ENCODE results near the gene ABHD15.

ABHD15 gene

DNA sequence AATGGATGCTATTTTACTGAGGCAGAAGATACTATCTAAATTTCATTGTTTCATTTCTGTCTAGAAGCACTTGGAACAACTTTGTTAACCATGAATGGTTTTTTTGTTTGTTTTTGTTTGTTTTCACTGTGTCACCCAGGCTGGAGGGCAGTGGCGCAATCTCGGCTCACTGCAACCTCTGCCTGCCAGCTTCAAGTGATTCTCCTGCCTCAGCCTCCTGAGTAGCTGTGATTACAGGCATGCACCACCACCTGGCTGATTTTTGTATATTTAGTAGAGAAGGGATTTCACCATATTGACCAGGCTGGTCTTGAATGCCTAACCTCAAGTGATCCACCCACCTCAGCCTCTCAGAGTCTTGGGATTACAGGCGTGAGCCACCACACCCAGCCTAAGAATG is 40.5 kb downstream of the ABHD15 start:
- no peak for DNase-seq (ENCODE audit: low read depth in 1 of 2, low spot score in 1 of 2)

DNA sequence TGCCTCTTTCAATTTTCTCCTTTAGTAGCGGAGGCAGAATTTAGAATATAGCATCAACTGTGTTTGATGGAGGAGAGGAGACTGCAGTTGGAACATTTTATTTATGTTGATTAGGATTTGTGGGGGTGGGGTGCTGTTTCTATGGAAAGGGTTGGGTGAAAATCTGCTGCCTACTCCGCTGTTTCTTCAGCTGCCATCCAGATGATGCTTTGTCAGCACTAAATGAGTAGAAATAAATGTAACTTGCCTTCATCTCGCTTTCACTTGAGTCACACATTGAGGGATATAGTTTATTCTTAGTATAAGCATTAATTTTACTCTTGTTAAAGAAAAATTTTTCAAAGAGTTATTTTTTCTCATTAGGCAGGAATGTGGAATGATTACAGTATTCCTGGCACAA is 42.1 kb downstream of the ABHD15 start:
- no peak for DNase-seq (ENCODE audit: low read depth in 1 of 2, low spot score in 1 of 2)

DNA sequence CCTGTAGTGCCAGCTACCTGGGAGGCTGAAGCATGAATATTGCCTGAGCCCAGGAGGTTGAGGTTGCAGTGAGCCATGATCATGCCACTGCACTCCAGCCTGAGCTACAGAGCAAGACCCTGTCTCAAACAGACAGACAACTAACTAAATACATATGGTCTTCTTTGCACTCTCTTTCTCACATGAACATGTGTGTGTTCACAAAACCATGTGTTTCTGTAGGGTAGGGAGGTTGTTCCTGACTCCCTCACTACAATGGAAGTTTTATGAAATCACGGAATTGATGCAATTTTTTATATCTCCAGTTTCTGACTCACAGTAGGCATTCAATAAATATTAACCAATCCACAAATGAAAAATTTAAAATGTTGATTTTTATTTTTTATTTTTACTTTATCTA is 48.5 kb downstream of the ABHD15 start:
- no peak for DNase-seq (ENCODE audit: low read depth in 1 of 2, low spot score in 1 of 2)

DNA sequence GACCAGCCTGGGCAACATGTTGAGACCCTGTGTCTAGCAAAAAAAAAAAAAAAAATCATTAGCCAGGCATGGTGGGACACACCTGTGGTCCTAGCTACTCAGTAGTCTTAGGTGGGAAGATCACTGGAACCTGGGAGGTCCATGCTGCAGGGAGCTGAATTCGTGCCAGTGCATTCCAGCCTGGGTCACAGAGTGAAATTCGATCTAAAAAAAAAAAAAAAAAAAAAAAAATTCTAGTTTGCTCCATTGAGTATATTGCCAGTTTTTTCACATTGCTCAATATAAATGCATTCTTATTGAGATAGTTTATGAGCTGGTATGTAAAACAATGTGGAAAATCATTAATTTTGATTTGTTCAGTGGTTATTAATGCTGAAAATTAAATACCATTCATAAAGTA is 52.0 kb downstream of the ABHD15 start:
- no peak for DNase-seq (ENCODE audit: low read depth in 1 of 2, low spot score in 1 of 2)

DNA sequence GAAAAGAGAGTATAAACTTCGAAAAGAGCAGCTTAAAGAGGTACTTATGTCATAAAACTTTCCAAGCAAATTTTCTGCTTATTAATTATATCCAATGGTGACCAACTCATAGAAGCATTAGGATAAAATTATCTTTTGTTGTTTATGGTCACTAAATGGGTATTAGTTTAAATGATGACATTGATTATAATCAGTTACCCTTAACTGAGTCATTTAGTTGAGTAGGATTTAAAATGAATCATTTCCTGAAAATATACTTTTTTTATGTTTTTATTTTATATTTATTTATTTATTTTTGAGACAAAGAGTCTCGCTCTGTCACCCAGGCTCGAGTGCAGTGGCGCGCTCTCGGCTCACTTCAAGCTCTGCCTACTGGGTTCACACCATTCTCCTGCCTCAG is 55.9 kb downstream of the ABHD15 start:
- no peak for DNase-seq (ENCODE audit: low read depth in 1 of 2, low spot score in 1 of 2)

Data from activated T-helper 1 cell treated with anti-CD3 and anti-CD28 coated beads, Interleukin-2, amount 50 U/mL, for 16 hours (primary cell).